ENCODE results near the gene SLC12A9. TPM values are rescaled to one million over a fixed set of nuclear protein-coding genes. Genes with fewer than 3 reads are reported as not detected.

Gene SLC12A9
- total and polyA plus RNA-seq, 11 donors, result 4.6 to 23.6 (median 7.0) TPM

GRCh38 chr7:100895956-100896731 is 43.6 kb downstream of the SLC12A9 start:
- intact Hi-C loops (cut with DNase I), result loop anchor here (2.0 to 10.0 kb wide), 9 partner anchors 161 to 399 kb away; no protein-coding TSS in a partner anchor
- Histone ChIP-seq H3K27ac (peak overlapping the region in 4 of 12 donors; percentile 8 to 54 (median 50)), H3K27me3 (peaks cover 21 to 68% (median 41%) of the 10 kb centered on the region in 9 donors), H3K36me3 (no peaks in the 10 kb centered on the region), H3K4me3 (peak overlapping the region; percentile 3 to 61 (median 53)), H3K9me3 (no peaks in the 10 kb centered on the region), H3K4me1 (peaks cover 2 to 32% (median 17%) of the 10 kb centered on the region in 12 donors)
- ATAC-seq (peak in 2 of 4 donors; percentile 25 to 39), DNase-seq (peak in 2 of 5 donors; percentile 61 to 76)
- no peak for TF ChIP-seq POLR2A (IDR thresholded peaks at IDR 0.05)
- TF ChIP-seq CTCF (IDR thresholded peaks at IDR 0.05), result no peak
- WGBS, 4 donors, result 4 to 8% (median 5%) methylated on average over 24 to 53 of the region's 54 CpGs

GRCh38 chr7:100896732-100897608 is 44.5 kb downstream of the SLC12A9 start:
- ATAC-seq (peak; percentile 25 to 54 (median 38)), DNase-seq (peak in 3 of 5 donors; percentile 56 to 75 (median 64))

GRCh38 chr7:100897772-100898454 is 45.4 kb downstream of the SLC12A9 start:
- DNase-seq (peak in 1 of 5 donors; percentile 0), ATAC-seq (no peak)
- no peaks in the 10 kb centered on the region for H3K36me3 ChIP-seq
- no peaks in the 10 kb centered on the region for H3K9me3 ChIP-seq
- intact Hi-C loops (cut with DNase I), result loop anchor here (1.0 to 10.0 kb wide), 11 partner anchors 159 to 397 kb away; no protein-coding TSS in a partner anchor
- H3K4me1 ChIP-seq, result peaks cover 2 to 31% (median 16%) of the 10 kb centered on the region in 12 donors
- H3K27me3 ChIP-seq, result peaks cover 21 to 84% (median 43%) of the 10 kb centered on the region in 9 donors
- WGBS, 4 donors, result 57 to 66% (median 62%) methylated on average over 13 of the region's 13 CpGs
- H3K4me3 ChIP-seq, result no peak overlapping the region
- TF ChIP-seq CTCF (IDR thresholded peaks at IDR 0.05) (no peak), POLR2A (IDR thresholded peaks at IDR 0.05) (no peak)
- H3K27ac ChIP-seq, result no peak overlapping the region

More at GRCh38 chr7:100896732-100897608, 44.5 kb downstream of the SLC12A9 start:
- Histone ChIP-seq H3K4me1 (peaks cover 2 to 31% (median 16%) of the 10 kb centered on the region in 12 donors), H3K9me3 (no peaks in the 10 kb centered on the region), H3K27me3 (peaks cover 21 to 76% (median 43%) of the 10 kb centered on the region in 9 donors), H3K4me3 (peak overlapping the region in 11 of 12 donors; percentile 11 to 61 (median 54)), H3K36me3 (no peaks in the 10 kb centered on the region), H3K27ac (peak overlapping the region in 2 of 12 donors; percentile 47 to 52)
- intact Hi-C loops (cut with DNase I), result loop anchor here (1.0 to 10.0 kb wide), 11 partner anchors 160 to 398 kb away; no protein-coding TSS in a partner anchor
- TF ChIP-seq POLR2A (IDR thresholded peaks at IDR 0.05) (no peak), CTCF (IDR thresholded peaks at IDR 0.05) (peak; percentile 54 to 85 (median 76))
- WGBS, 4 donors, result 2 to 4% (median 2%) methylated on average over 13 to 95 of the region's 95 CpGs
